Measurements from ENCODE around the gene CSNK1G1. TPM values are rescaled to one million over a fixed set of nuclear protein-coding genes. Genes with fewer than 3 reads are reported as not detected.
A peak's percentile ranks its signal among the peaks of the same experiment; 100 is the strongest.
"Not testable (repeated sequence)": the region's sequence is repeated elsewhere in the genome, so short reads cannot be mapped to it uniquely, and the experiment has no call there.

The CSNK1G1 gene
- total and polyA plus RNA-seq, 4 donors, result 2.5 to 25.3 (median 9.1) TPM

- ATAC-seq (ENCODE audit: low FRiP score), result no peak
- DNase-seq, result no peak
- Histone ChIP-seq H3K27me3 (ENCODE audit: control insufficient read depth in 1 of 2, insufficient read depth in 2 of 2, low read length in 1 of 2) (no peaks in the 10 kb centered on the region), H3K9me3 (ENCODE audit: control insufficient read depth, low read length) (no peaks in the 10 kb centered on the region), H3K36me3 (ENCODE audit: control insufficient read depth in 1 of 2, insufficient read depth in 2 of 2, low read length in 1 of 2) (no peaks in the 10 kb centered on the region), H3K4me3 (ENCODE audit: low read length in 2 of 2) (no peak overlapping the region), H3K27ac (ENCODE audit: low read depth in 1 of 2, low read length in 2 of 2) (no peak overlapping the region), H3K4me1 (ENCODE audit: control insufficient read depth in 1 of 2, insufficient read depth in 2 of 2, low read length in 2 of 2) (no peaks in the 10 kb centered on the region)
- 95 to 98% methylated on average over 4 of the region's 4 CpGs for WGBS, 2 donors
- intact Hi-C loops (cut with DNase I), result no loop called here
Observed at GRCh38 chr15:64233299-64233698, 122.7 kb downstream of the CSNK1G1 start.

GRCh38 chr15:64232400-64232799 is 123.6 kb downstream of the CSNK1G1 start:
- Histone ChIP-seq H3K4me1 (ENCODE audit: control insufficient read depth in 1 of 2, insufficient read depth in 2 of 2, low read length in 2 of 2) (no peaks in the 10 kb centered on the region), H3K36me3 (ENCODE audit: control insufficient read depth in 1 of 2, insufficient read depth in 2 of 2, low read length in 1 of 2) (no peaks in the 10 kb centered on the region), H3K27ac (ENCODE audit: low read depth in 1 of 2, low read length in 2 of 2) (no peak overlapping the region), H3K27me3 (ENCODE audit: control insufficient read depth in 1 of 2, insufficient read depth in 2 of 2, low read length in 1 of 2) (no peaks in the 10 kb centered on the region), H3K9me3 (ENCODE audit: control insufficient read depth, low read length) (no peaks in the 10 kb centered on the region), H3K4me3 (ENCODE audit: low read length in 2 of 2) (no peak overlapping the region)
- no peak for ATAC-seq (ENCODE audit: low FRiP score)
- 38 to 39% methylated on average over 1 of the region's 1 CpG for WGBS, 2 donors
- DNase-seq, result no peak
- intact Hi-C loops (cut with DNase I), result no loop called here

GRCh38 chr15:64229129-64229724 is 126.7 kb downstream of the CSNK1G1 start:
- H3K9me3 ChIP-seq (ENCODE audit: control insufficient read depth, low read length), result no peaks in the 10 kb centered on the region
- H3K4me3 ChIP-seq (ENCODE audit: low read length in 2 of 2), result no peak overlapping the region
- no peaks in the 10 kb centered on the region for H3K27me3 ChIP-seq (ENCODE audit: control insufficient read depth in 1 of 2, insufficient read depth in 2 of 2, low read length in 1 of 2)
- no peak for ATAC-seq (ENCODE audit: low FRiP score)
- no peak overlapping the region for H3K27ac ChIP-seq (ENCODE audit: low read depth in 1 of 2, low read length in 2 of 2)
- DNase-seq, result no peak
- no peaks in the 10 kb centered on the region for H3K4me1 ChIP-seq (ENCODE audit: control insufficient read depth in 1 of 2, insufficient read depth in 2 of 2, low read length in 2 of 2)
- intact Hi-C loops (cut with DNase I), result no loop called here
- no peaks in the 10 kb centered on the region for H3K36me3 ChIP-seq (ENCODE audit: control insufficient read depth in 1 of 2, insufficient read depth in 2 of 2, low read length in 1 of 2)
- WGBS, 2 donors, result 95 to 98% methylated on average over 2 of the region's 2 CpGs

- no peak for DNase-seq
- intact Hi-C loops (cut with DNase I), result no loop called here
- no peaks in the 10 kb centered on the region for H3K4me1 ChIP-seq (ENCODE audit: control insufficient read depth in 1 of 2, insufficient read depth in 2 of 2, low read length in 2 of 2)
- no peaks in the 10 kb centered on the region for H3K9me3 ChIP-seq (ENCODE audit: control insufficient read depth, low read length)
- H3K36me3 ChIP-seq (ENCODE audit: control insufficient read depth in 1 of 2, insufficient read depth in 2 of 2, low read length in 1 of 2), result no peaks in the 10 kb centered on the region
- H3K27ac ChIP-seq (ENCODE audit: low read depth in 1 of 2, low read length in 2 of 2), result no peak overlapping the region
- H3K4me3 ChIP-seq (ENCODE audit: low read length in 2 of 2), result no peak overlapping the region
- ATAC-seq (ENCODE audit: low FRiP score), result no peak
- H3K27me3 ChIP-seq (ENCODE audit: control insufficient read depth in 1 of 2, insufficient read depth in 2 of 2, low read length in 1 of 2), result no peaks in the 10 kb centered on the region
- WGBS, 2 donors, result 95 to 99% methylated on average over 11 of the region's 11 CpGs
Observed at GRCh38 chr15:64225804-64226203, 130.2 kb downstream of the CSNK1G1 start.

GRCh38 chr15:64224511-64224910 is 131.5 kb downstream of the CSNK1G1 start:
- Histone ChIP-seq H3K27me3 (ENCODE audit: control insufficient read depth in 1 of 2, insufficient read depth in 2 of 2, low read length in 1 of 2) (no peaks in the 10 kb centered on the region), H3K4me1 (ENCODE audit: control insufficient read depth in 1 of 2, insufficient read depth in 2 of 2, low read length in 2 of 2) (no peaks in the 10 kb centered on the region), H3K9me3 (ENCODE audit: control insufficient read depth, low read length) (no peaks in the 10 kb centered on the region), H3K27ac (ENCODE audit: low read depth in 1 of 2, low read length in 2 of 2) (no peak overlapping the region), H3K4me3 (ENCODE audit: low read length in 2 of 2) (no peak overlapping the region), H3K36me3 (ENCODE audit: control insufficient read depth in 1 of 2, insufficient read depth in 2 of 2, low read length in 1 of 2) (no peaks in the 10 kb centered on the region)
- DNase-seq (no peak), ATAC-seq (ENCODE audit: low FRiP score) (peak; percentile 36)
- WGBS, 2 donors, result 7 to 10% methylated on average over 2 of the region's 2 CpGs
- intact Hi-C loops (cut with DNase I), result no loop called here

GRCh38 chr15:64223882-64224281 is 132.1 kb downstream of the CSNK1G1 start:
- Histone ChIP-seq H3K27ac (ENCODE audit: low read depth in 1 of 2, low read length in 2 of 2) (no peak overlapping the region), H3K4me3 (ENCODE audit: low read length in 2 of 2) (no peak overlapping the region), H3K9me3 (ENCODE audit: control insufficient read depth, low read length) (no peaks in the 10 kb centered on the region), H3K4me1 (ENCODE audit: control insufficient read depth in 1 of 2, insufficient read depth in 2 of 2, low read length in 2 of 2) (no peaks in the 10 kb centered on the region), H3K27me3 (ENCODE audit: control insufficient read depth in 1 of 2, insufficient read depth in 2 of 2, low read length in 1 of 2) (no peaks in the 10 kb centered on the region), H3K36me3 (ENCODE audit: control insufficient read depth in 1 of 2, insufficient read depth in 2 of 2, low read length in 1 of 2) (no peaks in the 10 kb centered on the region)
- DNase-seq (no peak), ATAC-seq (ENCODE audit: low FRiP score) (no peak)
- intact Hi-C loops (cut with DNase I), result no loop called here

GRCh38 chr15:64222573-64223366 is 133.2 kb downstream of the CSNK1G1 start:
- Histone ChIP-seq H3K4me1 (ENCODE audit: control insufficient read depth in 1 of 2, insufficient read depth in 2 of 2, low read length in 2 of 2) (no peaks in the 10 kb centered on the region), H3K4me3 (ENCODE audit: low read length in 2 of 2) (no peak overlapping the region), H3K27me3 (ENCODE audit: control insufficient read depth in 1 of 2, insufficient read depth in 2 of 2, low read length in 1 of 2) (no peaks in the 10 kb centered on the region), H3K9me3 (ENCODE audit: control insufficient read depth, low read length) (no peaks in the 10 kb centered on the region), H3K36me3 (ENCODE audit: control insufficient read depth in 1 of 2, insufficient read depth in 2 of 2, low read length in 1 of 2) (no peaks in the 10 kb centered on the region), H3K27ac (ENCODE audit: low read depth in 1 of 2, low read length in 2 of 2) (no peak overlapping the region)
- DNase-seq (no peak), ATAC-seq (ENCODE audit: low FRiP score) (no peak)
- intact Hi-C loops (cut with DNase I), result no loop called here
- 88% methylated on average over 3 of the region's 3 CpGs for WGBS, 2 donors

GRCh38 chr15:64221911-64222310 is 134.1 kb downstream of the CSNK1G1 start:
- intact Hi-C loops (cut with DNase I), result not testable (repeated sequence)

GRCh38 chr15:64217429-64217750 is 138.6 kb downstream of the CSNK1G1 start:
- intact Hi-C loops (cut with DNase I); DNase-seq; H3K27me3 ChIP-seq (ENCODE audit: control insufficient read depth in 1 of 2, insufficient read depth in 2 of 2, low read length in 1 of 2); H3K36me3 ChIP-seq (ENCODE audit: control insufficient read depth in 1 of 2, insufficient read depth in 2 of 2, low read length in 1 of 2); H3K27ac ChIP-seq (ENCODE audit: low read depth in 1 of 2, low read length in 2 of 2); H3K9me3 ChIP-seq (ENCODE audit: control insufficient read depth, low read length); H3K4me1 ChIP-seq (ENCODE audit: control insufficient read depth in 1 of 2, insufficient read depth in 2 of 2, low read length in 2 of 2); H3K4me3 ChIP-seq (ENCODE audit: low read length in 2 of 2); ATAC-seq (ENCODE audit: low FRiP score): not testable (repeated sequence)
- WGBS, 2 donors, result 95 to 96% methylated on average over 5 of the region's 5 CpGs

More at GRCh38 chr15:64221911-64222310, 134.1 kb downstream of the CSNK1G1 start:
- ATAC-seq (ENCODE audit: low FRiP score); H3K27me3 ChIP-seq (ENCODE audit: control insufficient read depth in 1 of 2, insufficient read depth in 2 of 2, low read length in 1 of 2); H3K4me3 ChIP-seq (ENCODE audit: low read length in 2 of 2); H3K36me3 ChIP-seq (ENCODE audit: control insufficient read depth in 1 of 2, insufficient read depth in 2 of 2, low read length in 1 of 2); H3K27ac ChIP-seq (ENCODE audit: low read depth in 1 of 2, low read length in 2 of 2); H3K4me1 ChIP-seq (ENCODE audit: control insufficient read depth in 1 of 2, insufficient read depth in 2 of 2, low read length in 2 of 2); H3K9me3 ChIP-seq (ENCODE audit: control insufficient read depth, low read length); DNase-seq: not testable (repeated sequence)
- WGBS, 2 donors, result 94 to 100% methylated on average over 1 of the region's 1 CpG
